CD14-positive monocyte (primary cell): ENCODE measurements around the gene CUEDC2. TPM values are rescaled to one million over a fixed set of nuclear protein-coding genes. Genes with fewer than 3 reads are reported as not detected.

ENCODE experiments used
- DNase-seq, 3 donors: peaks; one replicate each; pipeline ENCODE4 v3.0.0-alpha.2; 2011 to 2022
- H2AFZ ChIP-seq: 2 replicates; pipeline ENCODE4 v1.6.0; 2012; ENCODE audit warnings: mild to moderate bottlenecking, low read depth, low read length, inconsistent platforms; ENCODE audit not compliant: insufficient read depth, poor library complexity, severe bottlenecking
- H3K27ac ChIP-seq, 2 donors: 1 replicate in 1 of 2; 2 replicates in 1 of 2; pipeline ENCODE4 v1.5.1; 2012 to 2013; ENCODE audit warnings: low read length in 2 of 2, control low read depth in 1 of 2, inconsistent platforms in 1 of 2, low read depth in 1 of 2, mild to moderate bottlenecking in 1 of 2
- H3K27me3 ChIP-seq, 2 donors: one replicate each; pipeline versions ENCODE4 v1.6.0 to v1.6.1; 2011 to 2013; ENCODE audit warnings: low read length in 2 of 2; ENCODE audit not compliant: control insufficient read depth in 2 of 2, insufficient read depth in 2 of 2
- H3K36me3 ChIP-seq, 2 donors: replicated peaks in 1 of 2; 1 replicate in 1 of 2; 2 replicates in 1 of 2; pipeline versions ENCODE4 v1.5.1 to v1.6.1; 2012 to 2013; ENCODE audit warnings: low read length in 2 of 2, control low read depth in 1 of 2, inconsistent platforms in 1 of 2, mild to moderate bottlenecking in 1 of 2; ENCODE audit not compliant: insufficient read depth in 2 of 2, control insufficient read depth in 1 of 2
- H3K4me1 ChIP-seq, 2 donors: 1 replicate in 1 of 2; 2 replicates in 1 of 2; pipeline versions ENCODE4 v1.5.1 to v1.6.1; 2012 to 2013; ENCODE audit warnings: low read length in 2 of 2, control low read depth in 1 of 2, inconsistent platforms in 1 of 2, mild to moderate bottlenecking in 1 of 2, moderate library complexity in 1 of 2; ENCODE audit not compliant: insufficient read depth in 2 of 2, control insufficient read depth in 1 of 2
- H3K4me2 ChIP-seq: replicated peaks from 2 replicates; pipeline ENCODE3; 2012; ENCODE audit warnings: low read length, moderate library complexity, mild to moderate bottlenecking; ENCODE audit not compliant: poor library complexity, severe bottlenecking; ENCODE audit errors: extremely low read depth
- H3K4me3 ChIP-seq, 3 experiments: fragments of 200-600 bp in 1 of 3; sonication (generic) in 1 of 3; replicated peaks in 1 of 3; 1 replicate in 2 of 3; 2 replicates in 1 of 3; pipeline ENCODE4 v1.5.1; 2011 to 2013; ENCODE audit warnings: low read length in 3 of 3, mild to moderate bottlenecking in 3 of 3, control low read depth in 2 of 3, low read depth in 2 of 3, inconsistent platforms in 1 of 3, moderate library complexity in 1 of 3
- H3K79me2 ChIP-seq: 2 replicates; pipeline ENCODE4 v1.6.0; 2012; ENCODE audit warnings: mild to moderate bottlenecking, control low read depth, inconsistent platforms, low read length, moderate library complexity; ENCODE audit not compliant: insufficient read depth
- H3K9ac ChIP-seq: 2 replicates; pipeline ENCODE4 v1.6.0; 2017; ENCODE audit warnings: low read length, mild to moderate bottlenecking; ENCODE audit not compliant: insufficient read depth, poor library complexity, severe bottlenecking
- H3K9me3 ChIP-seq, 2 donors: replicated peaks in 1 of 2; 1 replicate in 1 of 2; 2 replicates in 1 of 2; pipeline versions ENCODE4 v1.5.1 to v1.6.1; 2012 to 2013; ENCODE audit warnings: low read length in 2 of 2, control low read depth in 1 of 2; ENCODE audit not compliant: control insufficient read depth in 1 of 2, insufficient read depth in 1 of 2
- H4K20me1 ChIP-seq: 2 replicates; pipeline ENCODE4 v1.6.0; 2012; ENCODE audit warnings: mild to moderate bottlenecking, low read length, control low read depth, moderate library complexity; ENCODE audit not compliant: insufficient read depth
- H3K27ac Mint-ChIP-seq, 7 donors: one replicate each; pipeline ENCODE4 v1.8.0; 2020; ENCODE audit warnings: mild to moderate bottlenecking in 7 of 7, mixed read lengths in 7 of 7, moderate library complexity in 6 of 7, inconsistent platforms in 2 of 7
- H3K27me3 Mint-ChIP-seq, 3 donors: one replicate each; pipeline ENCODE4 v1.8.0; 2021 to 2022; ENCODE audit warnings: low read depth in 3 of 3, mild to moderate bottlenecking in 3 of 3, mixed read lengths in 3 of 3, moderate library complexity in 3 of 3, inconsistent platforms in 1 of 3
- H3K36me3 Mint-ChIP-seq, 2 donors: one replicate each; pipeline ENCODE4 v1.8.0; 2020; ENCODE audit warnings: mixed read lengths in 2 of 2, inconsistent platforms in 1 of 2, mild to moderate bottlenecking in 1 of 2
- H3K4me1 Mint-ChIP-seq: one replicate; pipeline ENCODE4 v1.8.0; 2020; ENCODE audit warnings: mild to moderate bottlenecking, mixed read lengths
- H3K4me3 Mint-ChIP-seq, 2 donors: one replicate each; pipeline ENCODE4 v1.8.0; 2020; ENCODE audit warnings: mild to moderate bottlenecking in 2 of 2, mixed read lengths in 2 of 2, moderate library complexity in 1 of 2
- H3K9me3 Mint-ChIP-seq, 7 donors: one replicate each; pipeline ENCODE4 v1.8.0; 2020 to 2022; ENCODE audit warnings: mixed read lengths in 7 of 7, mild to moderate bottlenecking in 6 of 7, moderate library complexity in 6 of 7, inconsistent platforms in 2 of 7
- WGBS: methylation state at CpG from one replicate; pipeline ENCODE4 v1.1.5; 2013; ENCODE audit warnings: missing lambda C conversion rate; ENCODE audit not compliant: insufficient coverage; 5-methylcytosine and 5-hydroxymethylcytosine counted together
- intact Hi-C, 2 donors: fragments of 100-400 bp; cut with micrococcal nuclease; formaldehyde crosslinking; loops; one replicate each; pipeline versions ENCODE4 v1.15.0 to v1.15.1; 2023
- polyA plus RNA-seq, 3 donors: library from polyadenylated mRNA; depleted of rRNA in 1 of 3; unstranded in 2 of 3; stranded (reverse) in 1 of 3; fragments of 300-500 nt in 2 of 3; fragments of >200 nt in 1 of 3; fragmentation: Illumina TruSeq in 2 of 3; gene quantifications; 1 replicate in 2 of 3; 2 replicates in 1 of 3; pipeline ENCODE4 v1.2.3, GENCODE V29; 2012 to 2021
- TF ChIP-seq, protein P1 (sequence below): fragments of 200-600 bp; IDR thresholded peaks from one replicate; pipeline ENCODE4 v1.8.0; 2022; ENCODE audit warnings: antibody characterized with exemption, mild to moderate bottlenecking

The CUEDC2 gene
- polyA plus RNA-seq, 3 donors = 58.5 to 70.2 (median 66.7) TPM

DNA sequence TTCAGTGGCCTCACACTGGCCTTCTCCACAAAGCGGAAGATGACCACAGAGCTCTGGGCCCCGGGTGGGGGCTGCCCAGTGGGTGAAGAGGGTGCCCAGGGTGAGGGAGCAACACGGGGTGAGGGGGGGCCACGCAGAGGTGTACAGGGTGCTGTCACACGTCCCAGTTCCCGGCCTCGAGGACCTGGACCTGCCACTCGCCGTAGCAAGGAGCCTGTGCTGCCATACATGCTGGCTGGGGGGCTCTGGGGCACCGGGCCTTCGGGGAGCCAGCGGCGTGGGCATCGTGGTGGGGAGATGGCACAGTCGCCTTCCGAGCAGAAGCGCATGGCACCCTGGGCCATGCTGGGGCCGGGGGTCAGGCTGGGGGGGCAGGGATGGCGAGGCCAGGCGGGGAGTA, 15.7 kb downstream of the CUEDC2 start:
- H3K4me2 ChIP-seq = no peak overlapping the region
- peaks cover under 1% of the 10 kb centered on the region for H4K20me1 ChIP-seq
- 91% methylated on average over 20 of the region's 20 CpGs for WGBS
- H3K9ac ChIP-seq = no peak overlapping the region
- no peak for DNase-seq
- H3K4me3 Mint-ChIP-seq = no peak overlapping the region
- H3K27me3 ChIP-seq = peaks cover 19 to 49% of the 10 kb centered on the region in 2 donors
- H3K36me3 Mint-ChIP-seq = no peaks in the 10 kb centered on the region
- intact Hi-C loops = no loop called here
- H3K79me2 ChIP-seq = peaks cover 6% of the 10 kb centered on the region
- H3K27ac Mint-ChIP-seq = no peak overlapping the region
- peaks cover 0 to 7% (median 4%) of the 10 kb centered on the region in 7 donors for H3K9me3 Mint-ChIP-seq
- no peak overlapping the region for H2AFZ ChIP-seq
- peaks cover 17 to 24% of the 10 kb centered on the region in 2 donors for H3K4me1 ChIP-seq
- H3K36me3 ChIP-seq = no peaks in the 10 kb centered on the region
- peaks cover 38 to 65% (median 40%) of the 10 kb centered on the region in 3 donors for H3K27me3 Mint-ChIP-seq
- H3K9me3 ChIP-seq = peaks cover 0 to 1% of the 10 kb centered on the region in 2 donors
- TF ChIP-seq, protein P1, sequence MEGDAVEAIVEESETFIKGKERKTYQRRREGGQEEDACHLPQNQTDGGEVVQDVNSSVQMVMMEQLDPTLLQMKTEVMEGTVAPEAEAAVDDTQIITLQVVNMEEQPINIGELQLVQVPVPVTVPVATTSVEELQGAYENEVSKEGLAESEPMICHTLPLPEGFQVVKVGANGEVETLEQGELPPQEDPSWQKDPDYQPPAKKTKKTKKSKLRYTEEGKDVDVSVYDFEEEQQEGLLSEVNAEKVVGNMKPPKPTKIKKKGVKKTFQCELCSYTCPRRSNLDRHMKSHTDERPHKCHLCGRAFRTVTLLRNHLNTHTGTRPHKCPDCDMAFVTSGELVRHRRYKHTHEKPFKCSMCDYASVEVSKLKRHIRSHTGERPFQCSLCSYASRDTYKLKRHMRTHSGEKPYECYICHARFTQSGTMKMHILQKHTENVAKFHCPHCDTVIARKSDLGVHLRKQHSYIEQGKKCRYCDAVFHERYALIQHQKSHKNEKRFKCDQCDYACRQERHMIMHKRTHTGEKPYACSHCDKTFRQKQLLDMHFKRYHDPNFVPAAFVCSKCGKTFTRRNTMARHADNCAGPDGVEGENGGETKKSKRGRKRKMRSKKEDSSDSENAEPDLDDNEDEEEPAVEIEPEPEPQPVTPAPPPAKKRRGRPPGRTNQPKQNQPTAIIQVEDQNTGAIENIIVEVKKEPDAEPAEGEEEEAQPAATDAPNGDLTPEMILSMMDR = no peak
- H3K4me1 Mint-ChIP-seq = peaks cover 22% of the 10 kb centered on the region
- H3K27ac ChIP-seq = no peak overlapping the region
- no peak overlapping the region for H3K4me3 ChIP-seq

DNA sequence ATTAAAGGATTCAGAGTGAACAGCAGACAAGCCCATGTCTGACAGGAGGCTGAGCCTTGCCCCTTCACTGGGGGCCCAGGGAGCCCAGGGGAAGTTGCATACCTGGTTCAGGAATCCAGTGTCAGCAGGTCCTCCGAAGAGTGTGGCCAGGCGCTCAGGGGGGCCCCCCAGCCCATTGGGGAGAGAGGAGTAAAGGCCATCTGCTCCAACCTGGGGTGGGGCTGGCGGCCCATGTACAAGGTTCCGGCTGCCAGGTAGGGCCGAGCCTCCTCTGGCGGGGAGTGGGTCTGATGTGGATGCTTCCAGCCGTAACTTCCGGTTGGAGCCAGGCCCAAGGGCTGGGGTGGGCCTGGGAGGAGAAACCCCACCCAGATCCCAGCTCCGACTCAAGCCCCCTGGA, 16.1 kb downstream of the CUEDC2 start:
- intact Hi-C loops = no loop called here
- no peak overlapping the region for H3K27ac Mint-ChIP-seq
- H3K36me3 Mint-ChIP-seq = peaks cover 0 to 1% of the 10 kb centered on the region in 2 donors

More for the DNA sequence above, 16.1 kb downstream of the CUEDC2 start:
- Histone ChIP-seq H3K4me2 (no peak overlapping the region), H3K4me3 (no peak overlapping the region), H3K27me3 (peaks cover 24 to 53% of the 10 kb centered on the region in 2 donors), H3K9me3 (peaks cover 0 to 6% of the 10 kb centered on the region in 2 donors), H3K36me3 (no peaks in the 10 kb centered on the region), H3K27ac (no peak overlapping the region), H3K4me1 (peaks cover 15 to 20% of the 10 kb centered on the region in 2 donors), H3K79me2 (peaks cover 2% of the 10 kb centered on the region), H4K20me1 (no peaks in the 10 kb centered on the region), H2AFZ (no peak overlapping the region), H3K9ac (no peak overlapping the region)
- TF ChIP-seq, protein P1 = no peak
- Mint-ChIP-seq H3K27me3 (peaks cover 42 to 69% (median 44%) of the 10 kb centered on the region in 3 donors), H3K4me3 (no peak overlapping the region), H3K4me1 (peaks cover 22% of the 10 kb centered on the region), H3K9me3 (peaks cover 0 to 7% (median 4%) of the 10 kb centered on the region in 7 donors)
- 83% methylated on average over 2 of the region's 9 CpGs for WGBS
- no peak for DNase-seq
